Measurements from ENCODE around the gene PLIN5. TPM values are rescaled to one million over a fixed set of nuclear protein-coding genes. Genes with fewer than 3 reads are reported as not detected.

The PLIN5 gene
- total and polyA plus RNA-seq, 10 donors, result 0.82 to 18.4 (median 7.5) TPM

DNA sequence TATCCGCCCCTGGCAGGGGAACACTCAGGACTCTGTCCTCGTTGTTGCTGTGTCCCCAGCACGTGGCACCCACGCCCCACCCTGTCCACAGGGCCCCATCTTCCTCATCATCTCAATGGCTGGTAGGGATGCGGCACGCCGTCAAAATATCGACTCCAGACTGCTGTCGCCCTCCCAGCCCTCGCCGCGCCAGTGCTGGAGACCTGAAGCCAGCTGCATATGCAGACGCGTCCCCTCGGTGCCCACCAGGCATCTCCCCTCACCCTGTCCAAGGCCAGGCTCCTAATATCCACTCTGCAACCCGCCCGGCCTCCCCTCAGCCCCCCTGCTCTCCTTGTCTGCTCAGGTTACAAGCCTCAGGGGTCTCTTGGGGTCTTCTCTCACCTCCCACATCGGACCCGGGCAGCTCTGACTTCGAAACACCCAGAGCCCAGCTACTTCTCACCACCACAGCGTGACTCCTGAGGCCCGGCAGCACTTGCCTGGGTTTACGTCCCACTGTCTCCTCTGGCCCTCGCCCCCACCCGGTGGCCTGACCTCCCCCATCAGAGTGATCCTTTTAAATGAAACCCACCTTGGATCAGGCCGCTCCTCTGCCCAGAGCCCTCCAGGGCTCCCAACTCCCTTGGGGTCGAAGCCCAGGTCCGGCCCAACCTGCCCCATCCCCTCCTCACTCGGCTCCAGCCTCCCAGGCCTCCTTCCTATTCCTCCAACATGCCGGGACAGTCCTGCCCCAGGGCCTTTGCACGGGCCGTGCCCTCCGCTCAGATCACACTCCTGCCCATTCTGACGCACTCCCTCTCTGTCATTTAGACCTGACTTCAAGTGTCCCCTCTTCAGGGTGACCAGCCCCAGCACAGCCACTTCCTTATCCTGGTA, 29.2 kb downstream of the PLIN5 start:
- peaks cover 0 to 9% (median 0%) of the 10 kb centered on the region in 6 donors for H3K4me1 ChIP-seq
- WGBS, 5 donors, result 95 to 97% (median 96%) methylated on average over 34 of the region's 34 CpGs
- no peak for TF ChIP-seq POLR2A (IDR thresholded peaks at IDR 0.05)
- peak in 1 of 3 donors; percentile 16 for TF ChIP-seq POLR2AphosphoS5 (IDR thresholded peaks at IDR 0.05)
- intact Hi-C loops (cut with DNase I; ENCODE audit: low total_unique reads), result no loop called here
- DNase-seq, result no peak
- no peaks in the 10 kb centered on the region for H3K27me3 ChIP-seq (replicated peaks in 1 of 7)
- H3K27ac ChIP-seq, result no peak overlapping the region
- no peak overlapping the region for H3K4me3 ChIP-seq
- H3K36me3 ChIP-seq, result peaks cover 0 to 78% (median 33%) of the 10 kb centered on the region in 6 donors
- H3K9me3 ChIP-seq, result no peaks in the 10 kb centered on the region

DNA sequence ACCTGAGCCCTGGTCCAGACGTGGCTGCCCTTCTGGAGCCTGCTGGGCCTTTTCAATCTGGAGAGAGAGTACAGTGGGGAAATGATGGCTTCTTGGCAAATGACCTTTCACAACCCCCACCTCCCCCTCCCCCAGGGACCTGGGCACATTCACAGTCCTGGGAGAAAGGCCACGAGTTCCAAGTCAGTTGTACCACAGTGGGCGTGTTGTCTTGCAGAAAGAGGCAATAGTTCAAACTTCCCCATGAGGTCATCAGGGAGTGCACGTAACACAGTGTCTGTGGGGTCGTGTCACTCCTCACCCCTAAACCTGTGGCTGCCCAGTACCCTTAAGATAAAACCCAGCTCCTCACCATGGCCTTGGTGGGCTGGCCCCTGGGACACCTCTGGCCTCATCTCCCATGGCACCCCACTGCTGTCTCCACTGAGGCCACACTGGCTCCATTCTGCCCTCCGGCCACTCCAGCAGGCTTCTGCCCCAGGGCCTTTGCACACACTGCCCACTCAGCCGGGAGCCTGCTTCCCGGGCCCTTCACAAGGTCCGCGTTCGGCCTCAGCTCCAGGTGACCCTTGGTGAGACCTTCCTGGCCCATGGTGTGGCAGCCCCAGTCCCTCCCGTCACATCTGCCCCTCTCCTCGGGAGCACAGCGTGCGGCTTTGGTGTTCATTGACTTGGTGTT, 30.0 kb downstream of the PLIN5 start:
- TF ChIP-seq, protein P1, sequence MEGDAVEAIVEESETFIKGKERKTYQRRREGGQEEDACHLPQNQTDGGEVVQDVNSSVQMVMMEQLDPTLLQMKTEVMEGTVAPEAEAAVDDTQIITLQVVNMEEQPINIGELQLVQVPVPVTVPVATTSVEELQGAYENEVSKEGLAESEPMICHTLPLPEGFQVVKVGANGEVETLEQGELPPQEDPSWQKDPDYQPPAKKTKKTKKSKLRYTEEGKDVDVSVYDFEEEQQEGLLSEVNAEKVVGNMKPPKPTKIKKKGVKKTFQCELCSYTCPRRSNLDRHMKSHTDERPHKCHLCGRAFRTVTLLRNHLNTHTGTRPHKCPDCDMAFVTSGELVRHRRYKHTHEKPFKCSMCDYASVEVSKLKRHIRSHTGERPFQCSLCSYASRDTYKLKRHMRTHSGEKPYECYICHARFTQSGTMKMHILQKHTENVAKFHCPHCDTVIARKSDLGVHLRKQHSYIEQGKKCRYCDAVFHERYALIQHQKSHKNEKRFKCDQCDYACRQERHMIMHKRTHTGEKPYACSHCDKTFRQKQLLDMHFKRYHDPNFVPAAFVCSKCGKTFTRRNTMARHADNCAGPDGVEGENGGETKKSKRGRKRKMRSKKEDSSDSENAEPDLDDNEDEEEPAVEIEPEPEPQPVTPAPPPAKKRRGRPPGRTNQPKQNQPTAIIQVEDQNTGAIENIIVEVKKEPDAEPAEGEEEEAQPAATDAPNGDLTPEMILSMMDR (IDR thresholded peaks at IDR 0.05 in 8 of 11, conservative IDR thresholded peaks at IDR 0.05 in 3 of 11), result no peak
- no peak for TF ChIP-seq POLR2A (IDR thresholded peaks at IDR 0.05)
- peak in 1 of 3 donors; percentile 41 for TF ChIP-seq POLR2AphosphoS5 (IDR thresholded peaks at IDR 0.05)
- no peaks in the 10 kb centered on the region for H3K9me3 ChIP-seq
- no peak overlapping the region for H3K4me3 ChIP-seq
- peaks cover 0 to 9% (median 0%) of the 10 kb centered on the region in 6 donors for H3K4me1 ChIP-seq
- 73 to 92% (median 77%) methylated on average over 9 to 15 of the region's 15 CpGs for WGBS, 5 donors
- peaks cover 0 to 85% (median 40%) of the 10 kb centered on the region in 6 donors for H3K36me3 ChIP-seq
- H3K27ac ChIP-seq, result no peak overlapping the region
- intact Hi-C loops (cut with DNase I; ENCODE audit: low total_unique reads), result no loop called here
- H3K27me3 ChIP-seq (replicated peaks in 1 of 7), result no peaks in the 10 kb centered on the region
- DNase-seq, result no peak

DNA sequence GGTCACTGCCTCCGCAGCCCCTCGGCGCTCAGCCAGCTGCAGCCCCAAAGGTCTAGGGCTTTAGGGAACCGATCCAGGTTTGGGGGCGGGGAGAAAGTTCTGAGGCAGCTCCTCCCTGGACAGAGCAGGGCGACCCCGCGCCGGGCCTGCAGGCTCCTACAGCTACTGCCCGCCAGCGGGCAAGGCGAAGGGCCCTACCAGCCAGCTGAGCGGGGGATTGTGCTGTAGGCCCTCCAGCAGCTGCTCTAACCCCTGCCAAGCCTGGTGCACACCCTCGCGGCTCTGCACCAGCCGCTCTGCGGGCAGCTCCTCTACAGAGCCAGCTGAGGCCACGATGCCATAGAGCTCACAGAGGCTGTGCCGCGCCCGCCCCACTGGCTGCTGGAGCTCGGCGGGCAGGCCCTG, 30.7 kb downstream of the PLIN5 start:
- intact Hi-C loops (cut with DNase I; ENCODE audit: low total_unique reads), result no loop called here
- no peaks in the 10 kb centered on the region for H3K9me3 ChIP-seq
- no peak for DNase-seq
- H3K27me3 ChIP-seq (replicated peaks in 1 of 7), result no peaks in the 10 kb centered on the region
- H3K36me3 ChIP-seq, result peaks cover 0 to 93% (median 47%) of the 10 kb centered on the region in 6 donors
- whole genome bisulfite sequencing, 5 donors, result 73 to 92% (median 89%) methylated on average over 4 to 23 of the region's 23 CpGs
- TF ChIP-seq POLR2AphosphoS5 (IDR thresholded peaks at IDR 0.05), result peak in 1 of 3 donors; percentile 17
- TF ChIP-seq, protein P1 (IDR thresholded peaks at IDR 0.05 in 8 of 11, conservative IDR thresholded peaks at IDR 0.05 in 3 of 11), result no peak
- H3K27ac ChIP-seq, result no peak overlapping the region
- H3K4me1 ChIP-seq, result peaks cover 0 to 9% (median 0%) of the 10 kb centered on the region in 6 donors
- no peak overlapping the region for H3K4me3 ChIP-seq

DNA sequence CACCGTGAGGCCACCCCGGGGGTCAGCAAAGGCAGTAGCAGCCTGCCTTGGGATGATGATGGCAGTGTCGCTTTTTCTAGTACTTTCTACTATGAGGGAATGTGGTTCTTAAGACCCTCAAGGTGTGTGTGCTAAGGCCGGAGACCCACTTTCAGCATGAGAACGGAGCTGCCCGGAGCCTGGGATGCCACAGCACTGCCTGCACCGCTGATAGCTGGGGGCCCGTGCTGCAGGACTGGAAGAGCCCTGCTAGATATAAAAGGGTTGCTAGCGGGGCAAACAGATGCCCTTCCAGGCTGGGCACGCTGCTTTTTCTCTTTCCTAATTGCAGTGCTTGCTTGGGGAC, 31.2 kb downstream of the PLIN5 start:
- Histone ChIP-seq H3K36me3 (peaks cover 0 to 98% (median 52%) of the 10 kb centered on the region in 6 donors), H3K27ac (no peak overlapping the region)

More for the DNA sequence above, 31.2 kb downstream of the PLIN5 start:
- Histone ChIP-seq H3K9me3 (no peaks in the 10 kb centered on the region), H3K4me3 (no peak overlapping the region), H3K27me3 (replicated peaks in 1 of 7) (no peaks in the 10 kb centered on the region), H3K4me1 (peaks cover 0 to 9% (median 0%) of the 10 kb centered on the region in 6 donors)
- DNase-seq, result no peak
- TF ChIP-seq POLR2A (IDR thresholded peaks at IDR 0.05), result no peak
- TF ChIP-seq POLR2AphosphoS5 (IDR thresholded peaks at IDR 0.05), result no peak
- TF ChIP-seq, protein P1 (IDR thresholded peaks at IDR 0.05 in 8 of 11, conservative IDR thresholded peaks at IDR 0.05 in 3 of 11), result no peak
- intact Hi-C loops (cut with DNase I; ENCODE audit: low total_unique reads), result no loop called here
- 84 to 87% (median 86%) methylated on average over 9 to 10 of the region's 10 CpGs for WGBS, 5 donors
